Kidney tubule cell (primary cell): ENCODE measurements around the gene MYL2.
"Not testable (repeated sequence)": the region's sequence is repeated elsewhere in the genome, so short reads cannot be mapped to it uniquely, and the experiment has no call there.

Experiments
- DNase-seq: peaks from one replicate; pipeline ENCODE4 v3.0.0-alpha.2; 2018; ENCODE audit warnings: low spot score

MYL2 gene

GRCh38 chr12:110920324-110920910, at the start of gene MYL2:
TSS of gene MYL2 (minus strand) at chr12:110920579. CDS start at chr12:110920529, 50 bp downstream.
- no peak for DNase-seq

DNA sequence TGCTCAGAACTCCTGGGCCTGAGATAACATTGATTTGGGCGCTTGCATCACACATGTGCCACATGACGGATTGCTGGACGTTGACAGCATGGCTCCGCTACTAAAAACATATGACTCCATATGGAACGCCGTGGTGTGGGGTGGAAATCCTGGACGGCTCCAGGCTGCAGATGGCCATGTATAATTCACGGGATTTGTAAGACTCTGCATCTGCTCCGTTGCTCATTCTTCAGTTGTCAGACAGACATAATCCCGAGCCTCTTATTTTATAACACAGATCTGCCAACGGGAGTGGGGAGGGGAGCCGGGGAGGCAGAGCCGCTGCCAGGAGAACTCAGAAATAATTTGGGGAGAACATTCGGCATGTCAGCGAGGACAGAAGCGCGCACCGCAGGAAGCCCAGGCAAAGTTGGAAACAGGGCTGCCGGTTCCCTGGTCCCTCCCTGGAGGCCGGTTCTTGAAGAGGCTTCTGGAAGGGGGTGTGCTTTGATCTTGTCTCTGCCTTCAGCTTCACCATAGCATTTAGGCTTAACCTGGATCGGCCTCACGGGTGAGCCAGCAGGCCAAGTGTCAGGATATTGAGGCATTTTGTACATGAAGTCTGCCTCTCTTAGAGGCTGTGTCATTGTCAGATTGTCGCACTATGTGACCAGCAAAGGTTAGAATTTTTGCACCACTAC, 45.8 kb upstream of the MYL2 start:
- DNase-seq, result no peak

- no peak for DNase-seq
Measured at GRCh38 chr12:110965574-110965973, 45.2 kb upstream of the MYL2 start.

DNA sequence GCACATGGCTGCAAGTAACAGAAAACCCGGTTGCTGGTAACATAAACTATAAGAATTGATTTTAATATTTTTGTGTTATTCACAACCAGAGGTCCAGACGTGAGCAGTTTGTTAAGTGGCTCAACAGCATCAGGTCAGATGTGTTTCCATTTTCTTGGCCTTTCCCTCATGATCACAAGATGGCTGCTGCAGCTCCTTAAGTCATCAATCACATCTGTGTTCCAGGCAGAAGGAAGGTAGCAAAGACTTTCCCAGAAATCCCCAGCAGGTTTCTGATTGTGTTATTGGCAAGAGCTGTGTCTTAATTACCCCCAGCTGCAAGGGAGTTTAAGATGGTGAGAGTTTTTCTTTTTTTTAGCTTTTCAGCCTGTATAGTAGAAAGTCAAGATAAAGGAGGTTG, 40.4 kb upstream of the MYL2 start:
- DNase-seq, result no peak

DNA sequence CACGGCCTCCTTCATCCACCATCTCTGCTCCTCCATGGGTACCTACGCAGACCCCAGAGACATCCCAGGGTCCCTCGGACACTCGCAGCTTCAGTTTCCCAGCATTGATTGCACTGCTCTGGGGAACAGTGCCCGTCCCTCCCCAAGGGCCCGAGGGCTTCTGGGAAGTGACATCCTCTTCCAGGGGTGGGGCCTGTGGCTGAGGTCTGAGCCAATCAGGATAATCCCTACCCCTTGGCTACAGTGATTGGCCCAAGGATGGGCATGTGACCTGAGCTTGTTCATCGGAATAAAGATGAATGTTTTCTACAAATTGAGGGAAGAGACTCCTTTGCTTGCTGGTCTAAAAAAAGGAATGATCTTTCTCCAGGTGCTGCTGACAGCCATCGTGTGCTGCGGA, 37.3 kb upstream of the MYL2 start:
- no peak for DNase-seq

DNA sequence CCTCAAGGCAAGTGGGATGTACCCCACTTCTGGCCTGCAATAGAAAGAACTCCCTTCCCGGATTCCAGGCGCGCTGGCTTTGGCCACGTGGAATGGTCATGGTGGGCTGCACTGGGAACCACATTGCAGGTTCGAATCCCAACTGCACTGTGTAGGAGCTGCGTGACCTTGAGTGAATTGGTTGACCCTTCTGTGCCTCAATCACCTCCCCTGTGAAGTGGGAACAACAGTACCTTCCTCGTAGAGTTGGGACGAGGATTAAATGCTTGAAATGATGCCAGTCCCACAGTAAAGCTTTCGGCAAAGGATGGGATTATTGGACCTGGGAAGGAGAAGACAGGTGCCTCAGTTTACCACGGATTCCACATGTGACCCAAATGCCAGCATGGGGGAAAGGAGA, 36.8 kb upstream of the MYL2 start:
- no peak for DNase-seq

DNA sequence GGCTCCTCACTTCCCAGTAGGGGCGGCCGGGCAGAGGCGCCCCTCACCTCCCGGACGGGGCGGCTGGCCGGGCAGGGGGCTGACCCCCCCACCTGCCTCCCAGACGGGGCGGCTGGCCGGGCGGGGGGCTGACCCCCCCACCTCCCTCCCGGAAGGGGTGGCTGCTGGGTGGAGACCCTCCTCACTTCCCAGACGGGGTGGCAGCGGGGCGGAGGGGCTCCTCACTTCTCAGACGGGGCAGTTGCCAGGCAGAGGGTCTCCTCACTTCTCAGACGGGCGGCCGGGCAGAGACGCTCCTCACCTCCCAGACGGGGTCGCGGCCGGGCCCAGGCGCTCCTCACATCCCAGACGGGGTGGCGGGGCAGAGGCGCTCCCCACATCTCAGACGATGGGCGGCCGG, 30.5 kb upstream of the MYL2 start:
- not testable (repeated sequence) for DNase-seq

GRCh38 chr12:110950466-110950865, 30.1 kb upstream of the MYL2 start:
- DNase-seq, result not testable (repeated sequence)

DNA sequence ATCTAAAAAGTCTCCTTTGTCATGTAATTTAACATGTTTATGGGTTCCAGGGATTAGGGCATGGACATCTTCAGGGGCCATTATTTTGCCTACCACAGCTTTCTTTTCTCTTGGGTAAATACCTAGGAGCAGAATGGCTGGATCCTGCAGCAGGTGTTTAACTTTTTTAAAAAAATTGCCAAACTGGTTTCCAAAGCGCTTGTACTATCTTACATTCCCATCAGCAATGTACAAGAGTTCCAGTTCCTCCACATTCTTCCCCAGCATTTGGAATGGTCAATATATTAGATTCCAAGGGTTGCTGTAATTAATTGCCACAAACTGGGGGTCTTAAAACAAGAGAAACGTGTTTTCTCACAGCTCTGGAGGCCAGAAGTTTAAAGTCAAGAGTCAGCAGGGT, 27.7 kb upstream of the MYL2 start:
- no peak for DNase-seq

DNA sequence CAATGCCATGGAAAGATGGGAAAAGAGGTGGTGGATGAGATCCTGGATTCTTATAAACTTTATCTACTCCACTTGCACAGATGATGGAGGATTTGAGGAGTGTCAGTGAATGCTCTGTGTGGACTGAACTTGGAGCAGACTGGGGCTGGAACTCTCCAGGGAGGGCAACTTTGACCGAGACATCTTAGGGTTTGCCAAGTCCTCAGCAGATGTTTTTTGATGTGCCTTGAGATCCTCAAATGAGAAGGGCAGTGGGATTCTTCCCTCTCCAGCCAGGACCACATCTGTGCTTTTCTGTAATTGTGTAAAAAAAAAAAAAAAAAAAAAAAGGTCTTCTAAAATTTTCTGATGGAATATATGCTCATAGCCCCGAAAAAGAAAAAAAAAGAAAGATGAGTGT, 23.0 kb upstream of the MYL2 start:
- DNase-seq, result no peak

DNA sequence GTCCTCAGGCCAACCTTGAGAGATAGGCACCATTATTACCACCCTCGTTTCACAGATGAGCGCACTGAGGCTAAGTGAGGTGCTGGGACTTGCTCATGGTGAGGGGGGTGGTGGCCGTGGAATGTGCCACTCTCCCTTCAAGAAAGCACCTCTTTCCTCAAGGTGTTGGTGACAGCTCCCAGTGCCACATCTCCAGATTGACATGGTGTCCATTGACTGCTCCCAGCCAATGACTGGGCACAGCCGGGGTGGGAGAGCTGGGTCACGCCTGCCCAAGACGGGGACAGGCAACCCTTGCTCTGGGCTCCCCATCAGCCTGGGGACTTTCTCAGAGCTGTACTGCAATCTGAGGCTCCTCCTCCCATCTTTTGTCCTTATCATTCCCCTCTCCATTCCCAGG, 21.0 kb upstream of the MYL2 start:
- DNase-seq, result no peak

- DNase-seq, result no peak
Measured at GRCh38 chr12:110940933-110941332, 20.6 kb upstream of the MYL2 start.

DNA sequence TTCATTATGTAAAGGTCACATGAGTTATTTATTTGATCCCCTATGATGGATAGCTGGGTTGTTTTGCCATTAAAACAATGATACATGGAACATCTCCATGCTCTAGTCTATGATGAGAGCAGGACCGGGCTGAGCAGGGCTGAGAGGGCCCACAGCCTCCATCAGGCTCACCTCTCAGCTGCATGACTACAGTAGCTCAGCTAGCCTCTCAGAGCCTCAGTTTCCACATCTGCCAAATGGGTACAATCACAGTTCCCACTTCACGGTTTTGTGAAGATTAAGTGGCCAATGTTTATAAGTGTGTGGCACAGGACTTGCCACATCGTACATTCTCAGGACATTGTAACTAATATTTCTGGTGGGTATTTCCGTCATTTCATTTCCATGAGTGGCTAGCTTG, 19.9 kb upstream of the MYL2 start:
- no peak for DNase-seq

DNA sequence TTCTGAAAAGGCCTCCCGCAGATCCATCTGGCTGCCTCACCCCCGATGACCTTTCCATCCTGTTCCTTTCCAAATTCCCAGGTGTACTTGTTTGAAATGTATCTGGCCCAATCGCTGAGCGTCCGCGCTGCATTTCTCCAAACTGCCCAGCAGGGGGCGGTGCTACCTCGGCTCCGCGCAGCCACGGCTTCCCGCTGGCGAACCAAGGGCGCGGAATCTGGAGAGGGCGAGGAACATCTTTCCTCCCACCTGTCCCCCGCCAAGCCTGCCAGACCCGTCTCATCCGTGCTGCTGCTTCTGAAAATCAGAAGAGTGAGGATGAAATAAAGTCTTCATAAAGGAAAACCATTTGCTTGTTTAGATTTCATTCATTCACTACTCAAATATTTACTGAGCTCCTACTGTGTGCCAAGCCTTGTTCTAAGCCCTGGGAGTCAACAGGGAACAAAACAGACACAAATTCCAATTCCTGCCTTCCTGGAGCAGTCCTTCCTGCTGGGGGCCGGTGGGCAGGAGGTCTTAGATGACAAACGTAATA, 16.8 kb upstream of the MYL2 start:
- DNase-seq, result peak; percentile 47

GRCh38 chr12:110936367-110937103, 16.2 kb upstream of the MYL2 start:
- DNase-seq, result no peak

- no peak for DNase-seq
Measured at GRCh38 chr12:110935588-110935987, 15.2 kb upstream of the MYL2 start.

DNA sequence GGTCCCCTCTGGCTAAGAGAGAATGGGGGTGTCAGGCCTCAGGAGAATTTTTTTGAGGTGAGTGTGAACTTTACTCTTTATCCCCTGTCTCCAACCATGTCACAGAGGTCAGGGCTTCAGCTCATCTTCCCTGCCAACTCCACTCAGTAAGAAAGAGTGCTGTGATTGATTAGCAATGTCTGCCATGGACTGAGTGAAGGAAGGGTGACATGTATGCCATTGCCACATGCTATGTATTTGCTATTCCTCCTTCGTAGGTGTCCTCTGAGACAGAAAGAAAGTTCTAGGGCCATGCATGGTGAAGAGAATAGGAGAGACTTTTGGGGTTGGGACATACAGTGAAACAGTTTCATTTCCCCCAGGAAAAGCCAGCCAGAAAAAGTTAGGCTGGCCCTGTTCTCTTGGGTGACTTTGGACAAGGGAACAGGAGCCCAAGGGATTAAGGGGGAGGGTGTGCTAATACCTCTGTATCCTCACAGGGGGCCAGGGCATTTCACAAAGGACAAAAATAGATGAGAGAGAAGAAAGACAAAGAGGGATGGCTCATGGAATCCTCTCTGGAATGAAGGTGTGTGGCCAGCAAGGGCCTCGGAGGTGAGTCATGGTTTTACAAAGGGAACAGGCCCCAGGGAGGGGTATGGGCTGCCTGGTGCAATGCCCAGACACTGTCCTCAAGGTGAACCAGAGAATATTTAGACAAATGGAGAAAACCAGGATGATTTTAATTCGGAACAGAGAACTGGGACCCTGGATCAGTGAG, 13.9 kb upstream of the MYL2 start:
- DNase-seq, result peak; percentile 75

GRCh38 chr12:110933326-110933974, 13.1 kb upstream of the MYL2 start:
- no peak for DNase-seq

GRCh38 chr12:110932046-110932445, 11.7 kb upstream of the MYL2 start:
- no peak for DNase-seq

GRCh38 chr12:110931315-110931728, 10.9 kb upstream of the MYL2 start:
- DNase-seq, result no peak

GRCh38 chr12:110930348-110931314, 10.3 kb upstream of the MYL2 start:
- DNase-seq, result no peak
